Right renal pelvis (tissue), 4 donors: ENCODE measurements around the gene SCLY. TPM values are rescaled to one million over a fixed set of nuclear protein-coding genes. Genes with fewer than 3 reads are reported as not detected.
"Not testable (repeated sequence)": the region's sequence is repeated elsewhere in the genome, so short reads cannot be mapped to it uniquely, and the experiment has no call there.

Experiments used
- DNase-seq, 4 donors: peaks; one replicate each; pipeline ENCODE4 v3.0.0-alpha.2; 2013; ENCODE audit warnings: low read depth in 4 of 4, low spot score in 3 of 4, missing footprints in 1 of 4
- polyA plus RNA-seq, 4 donors: library from polyadenylated mRNA; unstranded; fragments of 120-200 nt; gene quantifications; one replicate each; pipeline ENCODE4 v1.2.1, GENCODE V29; 2013; ENCODE audit not compliant: insufficient read length in 4 of 4

The SCLY gene
- polyA plus RNA-seq, 4 donors = 25.3 to 30.3 (median 27.5) TPM

DNA sequence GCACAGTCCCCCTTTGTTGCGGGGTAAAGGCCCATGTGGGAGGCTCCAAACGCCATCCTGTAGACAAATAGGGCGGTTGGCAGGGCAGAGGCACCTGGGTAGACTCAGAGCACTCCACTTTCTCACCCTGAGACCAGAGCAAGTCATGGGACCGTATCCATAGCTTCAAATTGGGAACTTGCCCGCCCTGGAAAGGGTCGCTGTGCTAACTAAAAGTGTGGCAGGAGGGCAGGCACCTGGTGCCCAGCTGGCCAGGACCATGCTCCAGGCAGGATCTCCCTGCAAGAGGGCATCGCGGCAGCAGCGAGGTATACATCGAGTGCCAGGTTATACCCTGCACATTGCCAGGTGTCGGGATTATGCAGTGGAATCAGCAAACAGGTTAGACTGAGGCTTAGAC lies 20.8 kb upstream of the SCLY start:
- DNase-seq = no peak

DNA sequence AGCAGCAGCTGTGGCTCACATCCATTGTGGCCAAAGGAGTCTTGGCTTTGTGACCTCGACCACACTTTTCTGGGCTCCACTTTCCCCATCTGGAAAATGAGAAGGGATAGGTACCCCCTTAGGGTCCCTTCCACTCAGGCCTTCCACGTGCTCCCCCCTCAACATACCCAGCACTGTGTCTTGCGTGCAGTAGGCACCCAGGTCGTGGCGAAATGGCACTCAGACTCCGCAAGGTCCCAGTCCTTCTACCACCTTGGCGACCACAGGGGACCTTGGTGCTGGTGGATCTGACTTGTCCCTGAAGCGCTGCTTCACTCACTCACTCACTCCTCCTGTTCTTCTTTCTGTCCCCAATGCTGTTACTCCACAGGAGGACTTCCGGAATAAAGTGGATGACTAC lies 19.9 kb upstream of the SCLY start:
- no peak for DNase-seq

DNA sequence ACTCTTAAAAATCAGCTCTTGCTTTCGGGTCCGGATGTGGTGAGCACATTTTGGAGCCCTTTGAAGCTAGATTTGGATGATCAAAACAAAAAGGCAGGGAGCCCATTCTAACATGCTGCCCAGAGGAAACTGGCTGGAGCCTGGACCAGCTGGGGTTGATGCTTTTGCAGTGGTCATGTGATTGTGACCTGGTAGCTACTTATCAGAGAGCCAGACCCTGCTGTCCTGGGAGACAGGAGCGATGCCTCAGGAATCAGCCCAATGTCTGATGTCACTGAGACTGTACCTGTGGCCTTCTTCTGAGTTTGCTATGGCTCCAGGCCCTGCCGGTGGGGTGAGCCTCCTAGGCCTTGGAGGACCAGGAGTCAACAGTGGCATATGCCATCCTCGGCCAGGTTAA lies 18.7 kb upstream of the SCLY start:
- DNase-seq = no peak

DNA sequence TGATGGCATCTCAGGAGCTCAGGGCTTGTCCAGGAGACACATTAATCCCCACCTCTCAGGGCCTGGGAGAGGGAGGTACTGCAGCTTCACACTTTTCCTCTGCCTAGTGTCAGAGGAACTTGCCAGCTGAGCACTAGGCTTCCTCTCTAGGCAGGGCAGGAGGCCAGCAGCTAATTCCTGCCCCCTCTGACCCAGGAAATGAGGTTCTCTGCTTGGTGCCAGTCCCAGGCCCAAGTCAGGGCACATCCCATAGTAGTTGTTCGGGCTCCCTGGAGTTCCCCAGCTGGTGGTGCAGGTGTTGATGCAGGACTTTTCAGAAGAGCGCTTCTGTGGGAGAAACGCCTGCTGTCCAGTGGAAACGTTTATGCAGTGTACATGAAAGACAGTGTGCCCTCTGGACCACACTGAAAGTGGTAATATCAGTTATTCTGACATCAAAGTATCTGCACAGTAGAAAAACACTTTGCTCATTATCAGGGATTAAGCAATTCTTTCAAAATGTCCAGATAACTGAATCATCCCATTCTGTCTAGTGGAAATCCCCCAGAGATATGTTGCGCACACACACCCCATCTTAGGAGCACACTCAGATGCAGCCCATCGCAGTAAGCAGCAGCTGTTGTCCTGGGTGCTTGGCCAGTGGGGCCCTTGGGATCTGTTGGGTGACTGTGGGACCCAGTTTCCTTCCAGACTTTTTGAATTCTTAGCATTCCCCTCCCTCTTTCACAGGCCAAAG lies 17.8 kb upstream of the SCLY start:
- DNase-seq = no peak

DNA sequence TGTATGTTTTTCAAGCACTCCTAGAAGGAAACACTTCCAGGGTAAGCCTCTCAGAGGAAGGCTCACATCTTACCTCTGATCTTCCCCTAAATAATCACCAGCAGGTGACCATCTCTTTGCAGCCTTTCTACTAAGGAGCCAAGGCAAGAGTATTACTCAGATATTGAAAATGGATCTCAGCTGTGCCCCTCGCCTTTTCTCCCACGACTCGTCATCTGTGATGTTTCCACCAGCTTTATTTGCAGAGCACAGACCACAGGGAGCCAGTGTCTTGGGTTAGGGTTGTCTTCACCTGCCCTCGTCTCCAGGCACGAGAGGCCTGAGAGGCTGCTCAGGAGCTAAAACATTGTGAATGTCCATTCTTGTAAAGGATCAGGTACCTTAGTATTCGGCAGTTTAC lies 16.9 kb upstream of the SCLY start:
- no peak for DNase-seq

DNA sequence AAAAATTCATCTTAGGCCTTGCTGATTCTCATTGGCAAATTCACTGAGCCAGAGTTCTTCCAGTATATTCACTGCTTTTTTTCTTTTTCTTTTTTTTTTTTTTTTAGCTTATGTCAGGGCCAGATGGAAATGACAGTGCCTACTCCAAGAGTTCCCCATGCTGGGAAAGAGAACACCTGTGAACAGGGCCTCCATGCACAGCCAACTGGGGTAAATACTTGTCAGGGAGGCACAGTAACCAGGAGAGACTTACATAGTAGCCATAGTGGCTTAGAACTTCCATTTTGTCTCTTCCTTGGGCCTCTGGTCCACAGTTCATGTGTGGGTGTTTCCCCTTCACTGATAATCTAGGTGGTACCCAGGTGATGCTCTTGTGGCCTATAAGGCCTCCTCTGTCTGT lies 15.2 kb upstream of the SCLY start:
- no peak for DNase-seq

DNA sequence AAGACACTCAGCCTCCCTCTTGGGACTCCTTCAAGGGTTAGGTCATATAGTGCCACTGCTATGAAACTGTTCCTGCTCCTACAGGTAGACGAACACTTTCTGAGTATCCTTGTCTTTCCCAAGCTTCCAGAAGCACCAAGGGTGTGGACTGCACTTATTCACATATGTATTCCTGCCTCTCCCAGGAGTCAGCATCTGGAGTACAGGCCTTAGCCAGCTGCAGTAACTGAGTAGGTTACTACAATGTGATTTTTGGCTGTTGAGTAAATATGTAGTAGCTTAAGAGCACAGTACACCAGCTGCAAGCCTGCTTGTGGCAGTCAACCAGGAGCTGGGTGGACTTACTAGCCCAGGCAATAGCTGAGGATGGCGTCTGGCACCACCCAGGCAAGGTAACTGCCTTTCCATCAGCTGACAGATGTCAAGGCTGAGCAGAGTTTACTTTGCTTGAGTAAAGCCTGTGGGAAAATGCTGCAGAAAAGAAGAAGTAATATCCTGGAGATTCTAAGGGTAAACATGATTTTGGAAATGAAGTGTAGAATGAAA lies 14.0 kb upstream of the SCLY start:
- DNase-seq = no peak

DNA sequence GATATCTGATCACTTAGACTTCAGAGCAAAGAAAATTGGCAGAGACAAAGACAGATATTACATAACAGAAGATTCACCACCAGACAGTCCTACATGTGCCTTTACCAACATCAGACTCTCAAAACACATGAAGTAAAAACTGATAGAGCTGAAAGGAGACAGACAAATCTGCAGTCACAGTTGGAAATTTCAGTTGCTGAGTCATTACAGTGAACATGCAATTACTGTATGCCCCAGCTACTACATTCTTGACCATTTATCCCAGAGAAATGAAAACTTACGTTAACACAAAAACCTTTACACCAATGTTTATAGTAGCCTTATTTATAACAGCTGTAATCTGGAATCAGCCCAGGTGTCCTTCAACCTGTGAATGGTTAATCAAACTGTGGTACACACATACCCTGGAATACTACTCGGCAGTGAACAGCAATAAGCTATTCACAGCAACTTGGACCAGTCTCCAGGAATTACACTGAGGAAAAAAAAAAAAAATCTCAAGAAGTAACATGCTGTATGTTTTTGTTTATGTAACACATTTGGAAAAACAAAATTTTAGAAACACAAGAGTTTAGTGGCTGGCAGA lies 7.5 kb upstream of the SCLY start:
- DNase-seq = no peak

DNA sequence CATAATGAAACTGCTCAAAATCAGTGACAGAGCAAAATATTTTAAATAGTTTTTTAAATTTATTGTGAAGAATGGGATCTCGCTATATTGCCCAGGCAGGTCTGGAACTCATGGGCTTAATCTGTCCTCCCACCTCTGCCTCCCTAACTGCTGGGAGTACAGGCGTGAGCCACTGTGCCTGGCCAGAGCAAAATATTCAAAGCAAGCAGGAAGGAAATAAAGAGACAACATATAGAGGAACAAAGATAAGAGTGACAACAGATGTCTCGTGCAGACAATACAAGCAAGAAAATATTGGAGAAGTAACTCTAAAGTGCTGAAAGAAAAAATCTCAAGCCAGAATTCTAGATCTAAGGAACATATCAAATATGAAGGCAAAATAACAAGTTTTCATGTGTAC lies 5.0 kb upstream of the SCLY start:
- no peak for DNase-seq

DNA sequence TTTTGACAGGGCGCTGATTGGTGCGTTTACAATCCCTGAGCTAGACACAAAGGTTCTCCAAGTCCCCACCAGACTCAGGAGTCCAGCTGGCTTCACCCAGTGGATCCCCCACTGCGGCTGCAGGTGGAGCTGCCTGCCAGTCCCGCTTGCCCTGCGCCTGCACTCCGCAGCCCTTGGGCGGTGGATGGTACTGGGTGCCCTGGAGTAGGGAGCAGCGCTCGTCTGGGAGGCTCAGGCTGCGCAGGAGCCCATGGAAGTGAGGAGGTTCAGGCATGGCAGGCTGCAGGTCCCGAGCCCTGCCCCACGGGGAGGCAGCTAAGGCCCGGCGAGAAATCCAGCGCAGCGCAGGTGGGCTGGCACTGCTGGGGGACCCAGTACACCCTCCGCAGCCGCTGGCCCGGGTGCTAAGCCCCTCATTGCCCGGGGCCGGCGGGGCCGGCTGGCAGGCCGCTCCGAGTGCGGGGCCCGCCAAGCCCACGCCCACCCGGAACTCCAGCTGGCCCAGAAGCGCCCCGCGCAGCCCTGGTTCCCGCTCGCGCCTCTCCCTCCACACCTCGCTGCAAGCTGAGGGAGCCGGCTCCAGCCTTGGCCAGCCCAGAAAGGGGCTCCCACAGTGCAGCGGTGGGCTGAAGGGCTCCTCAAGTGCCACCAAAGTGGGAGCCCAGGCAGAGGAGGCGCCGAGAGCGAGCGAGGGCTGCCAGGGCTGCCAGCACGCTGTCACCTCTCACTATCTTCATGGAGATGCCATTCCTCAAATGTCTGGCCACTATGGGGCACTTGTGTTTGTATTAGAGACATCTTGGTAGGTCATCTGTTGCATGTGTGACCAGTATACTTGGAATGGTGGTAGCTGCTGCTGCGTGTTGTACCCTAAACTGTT lies 2.9 kb upstream of the SCLY start:
- not testable (repeated sequence) for DNase-seq

DNA sequence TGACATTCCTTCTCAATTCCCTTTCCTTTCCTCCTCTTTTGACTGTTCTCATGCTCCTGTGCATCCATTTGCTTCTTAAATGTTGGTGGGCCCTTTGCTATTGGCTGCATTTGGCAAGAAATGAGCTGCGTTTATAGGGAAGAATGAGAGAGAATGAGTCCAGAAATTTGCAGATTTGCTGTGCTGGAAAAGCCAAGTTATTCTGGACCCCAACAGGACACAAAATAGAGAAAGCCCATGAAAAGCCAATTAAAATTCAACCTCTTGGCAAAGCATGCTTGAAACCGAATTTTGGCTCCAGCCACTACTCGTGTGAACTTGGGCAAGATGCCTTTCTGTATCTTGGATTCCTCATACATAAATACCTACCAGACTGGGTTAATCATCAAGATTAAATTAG lies 1.3 kb upstream of the SCLY start:
- DNase-seq = no peak

DNA sequence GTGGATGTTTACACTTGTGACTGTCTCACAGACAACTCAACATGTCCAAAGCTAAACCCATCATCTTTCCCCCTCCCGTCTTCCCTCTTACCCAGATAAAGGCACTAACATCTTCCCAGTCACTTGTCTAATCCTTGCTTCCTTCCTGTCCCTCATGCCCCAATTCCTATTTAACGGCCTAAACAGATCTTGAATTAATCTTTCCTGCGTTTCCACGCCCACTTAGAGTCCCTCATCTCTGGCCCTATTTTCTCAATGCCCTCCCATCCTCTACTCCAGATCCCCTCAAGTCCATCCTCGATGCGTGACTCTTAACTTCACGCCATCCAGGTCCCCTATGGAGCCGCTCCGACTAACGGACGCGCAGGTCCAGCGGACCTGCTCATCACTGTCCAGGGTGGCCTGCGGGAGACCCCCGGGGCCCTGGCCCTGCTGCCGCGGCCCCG lies 682 bp upstream of the SCLY start:
- peak in 1 of 4 donors; percentile 25 for DNase-seq

DNA sequence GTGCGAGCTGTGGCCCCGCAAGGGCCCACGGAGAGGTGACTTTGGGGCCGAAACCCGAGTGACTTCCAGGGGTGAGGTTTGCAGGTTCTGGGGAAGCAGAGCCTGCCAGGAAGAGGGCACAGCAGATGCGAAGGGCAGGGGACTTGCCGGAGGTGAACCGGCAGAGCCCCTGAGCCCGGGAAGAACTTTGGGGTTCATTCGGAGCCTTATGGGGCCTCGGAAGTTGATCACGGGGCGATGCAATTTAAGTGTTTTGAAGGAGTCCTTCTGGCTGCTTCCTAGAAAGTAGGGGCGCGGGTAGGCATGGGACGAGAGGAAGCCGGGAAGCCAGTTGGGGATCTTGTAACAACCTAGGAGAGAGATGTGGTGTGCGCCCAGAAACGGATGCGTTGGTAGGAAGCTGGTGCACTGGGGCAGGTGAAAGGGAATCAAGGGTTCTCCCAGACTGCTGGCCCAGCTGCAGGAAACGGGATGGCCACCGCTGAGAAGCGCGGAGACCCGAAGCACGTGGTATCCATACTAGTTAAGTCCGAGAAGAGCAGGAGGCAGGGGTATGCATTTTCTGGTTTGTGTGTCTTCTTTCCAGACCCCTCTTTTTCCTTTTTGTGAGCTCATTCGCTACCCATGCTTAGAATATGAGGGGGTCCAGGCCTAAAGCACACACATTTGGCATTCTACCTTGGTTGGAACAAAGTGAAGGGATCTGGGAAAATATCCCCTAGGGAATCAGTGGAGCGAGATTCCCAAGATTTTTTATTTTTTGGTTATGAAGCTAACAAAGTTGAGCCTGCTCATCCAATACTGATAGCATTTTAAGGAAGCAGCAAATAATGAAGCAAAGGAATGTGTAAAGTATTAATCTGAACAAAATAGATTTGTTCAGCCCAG lies 758 bp downstream of the SCLY start:
- peak in 2 of 4 donors; percentile 9 to 15 for DNase-seq

DNA sequence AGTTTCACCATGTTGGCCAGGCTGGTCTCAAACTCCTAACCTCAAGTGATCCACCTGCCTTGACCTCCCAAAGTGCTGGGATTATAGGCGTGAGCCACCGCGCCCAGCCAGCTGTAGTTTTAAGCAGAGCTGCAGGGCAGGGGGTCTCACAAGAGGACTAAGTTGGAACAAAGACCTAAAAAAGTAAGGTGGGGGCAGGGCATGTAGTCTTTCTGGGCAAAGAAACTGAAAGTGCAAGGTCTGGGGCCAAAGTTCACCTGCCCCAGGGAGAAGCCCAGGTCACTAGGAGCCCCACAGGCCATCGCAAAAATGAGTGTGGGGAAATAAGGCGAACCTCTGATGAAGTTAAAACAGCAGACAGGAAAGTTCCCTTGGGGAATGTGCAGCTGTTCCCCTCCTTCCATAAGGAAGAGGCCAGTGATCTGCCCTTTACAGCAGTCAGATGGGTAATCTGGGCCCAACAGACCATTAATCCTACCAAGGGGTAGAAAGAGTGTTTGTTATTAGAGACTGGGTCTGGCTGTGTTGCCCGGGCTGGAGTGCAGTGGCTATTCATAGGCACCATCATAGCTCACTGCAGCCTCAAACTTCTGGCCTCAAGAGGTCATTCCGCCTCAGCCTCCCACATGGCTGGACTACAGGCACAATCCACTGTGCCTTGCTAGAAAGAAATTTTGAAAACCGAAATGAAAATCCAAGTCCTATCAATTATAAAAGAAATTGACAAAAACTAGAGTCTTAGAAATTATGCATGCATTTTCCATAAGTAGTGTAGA lies 2.8 kb downstream of the SCLY start:
- no peak for DNase-seq

DNA sequence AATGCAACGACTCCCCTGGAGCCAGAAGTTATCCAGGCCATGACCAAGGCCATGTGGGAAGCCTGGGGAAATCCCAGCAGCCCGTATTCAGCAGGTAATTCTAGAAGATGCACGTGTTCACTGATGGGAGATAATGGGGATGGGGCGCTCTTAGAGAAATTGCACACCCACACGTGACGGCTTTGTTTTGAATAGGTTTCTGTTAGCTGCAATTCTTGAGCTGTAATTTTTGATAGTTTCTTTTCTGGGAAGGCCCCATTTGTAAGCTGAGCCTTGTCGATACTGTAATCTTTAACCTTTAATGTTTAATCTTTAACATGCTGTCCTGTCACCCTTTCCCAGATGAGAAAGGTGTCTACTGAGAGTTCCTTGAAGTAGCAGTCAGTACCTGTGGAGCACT lies 3.6 kb downstream of the SCLY start:
- no peak for DNase-seq

DNA sequence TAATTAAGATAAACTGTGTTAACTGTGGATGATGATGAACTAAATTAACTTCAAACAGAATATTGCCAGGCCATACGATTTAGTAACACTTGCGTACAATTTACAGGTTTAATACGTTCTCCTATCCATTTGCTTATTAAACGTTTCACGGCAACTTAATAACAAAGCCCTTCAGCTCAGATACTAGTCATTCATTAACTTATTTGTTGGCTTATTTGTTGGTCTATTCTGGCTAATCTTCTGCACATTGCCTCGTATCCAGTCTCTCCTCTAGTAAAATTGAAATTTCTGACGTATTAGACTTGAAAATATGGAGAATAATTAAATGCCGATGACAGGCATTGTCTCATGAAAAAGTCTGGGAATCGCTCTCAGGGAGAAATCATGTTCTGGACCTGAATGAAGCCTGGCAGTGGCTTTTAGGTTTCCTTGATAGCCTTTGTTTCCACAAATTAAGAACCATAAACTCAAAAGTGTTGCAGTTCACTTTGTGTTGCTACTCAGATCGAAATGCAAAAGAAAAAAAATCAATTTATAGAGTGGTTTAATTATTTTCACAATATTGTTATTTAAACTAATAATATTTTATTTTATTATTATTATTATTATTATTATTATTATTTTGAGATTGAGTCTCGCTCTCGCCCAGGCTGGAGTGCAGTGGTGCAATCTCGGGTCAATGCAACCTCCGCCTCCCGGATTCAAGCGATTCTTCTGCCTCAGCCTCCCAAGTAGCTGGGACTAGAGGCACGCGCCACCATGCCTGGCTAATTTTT lies 4.5 kb downstream of the SCLY start:
- no peak for DNase-seq

DNA sequence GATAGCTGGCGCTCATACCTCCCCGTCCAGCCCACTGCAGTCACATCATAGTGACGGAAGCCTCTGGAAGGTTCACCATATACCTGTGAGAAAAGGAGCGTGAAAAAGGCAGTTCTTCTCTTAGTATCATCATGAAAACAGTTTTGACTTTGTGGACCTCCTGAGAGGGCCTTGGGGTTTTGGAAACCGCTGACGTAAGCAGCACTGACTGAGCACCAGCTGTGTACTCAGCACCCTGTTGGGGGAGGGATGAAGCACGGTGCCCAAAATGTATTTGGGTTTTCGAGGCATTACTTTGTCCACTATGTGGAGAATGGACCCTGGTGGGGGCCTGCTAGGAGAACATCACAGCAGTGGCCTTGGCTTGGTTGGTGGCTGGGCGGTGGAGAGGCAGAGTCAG lies 5.4 kb downstream of the SCLY start:
- DNase-seq = no peak

DNA sequence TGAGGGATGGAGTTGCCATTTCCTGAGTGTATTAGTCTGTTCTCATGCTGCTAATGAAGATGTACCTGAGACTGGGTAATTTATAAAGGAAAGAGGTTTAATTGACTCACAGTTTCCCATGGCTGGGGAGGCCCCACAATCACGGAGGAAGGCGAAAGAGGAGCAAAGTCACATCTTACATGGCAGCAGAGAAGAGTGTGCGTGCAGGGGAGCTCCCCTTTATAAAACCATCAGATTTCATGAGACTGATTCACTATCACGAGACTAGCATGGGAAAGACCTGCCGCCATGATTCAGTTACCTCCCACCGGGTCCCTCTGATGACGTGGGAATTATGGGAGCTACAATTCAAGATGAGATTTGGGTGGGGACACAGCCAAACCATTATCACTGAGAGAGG lies 5.9 kb downstream of the SCLY start:
- DNase-seq = not testable (repeated sequence)

DNA sequence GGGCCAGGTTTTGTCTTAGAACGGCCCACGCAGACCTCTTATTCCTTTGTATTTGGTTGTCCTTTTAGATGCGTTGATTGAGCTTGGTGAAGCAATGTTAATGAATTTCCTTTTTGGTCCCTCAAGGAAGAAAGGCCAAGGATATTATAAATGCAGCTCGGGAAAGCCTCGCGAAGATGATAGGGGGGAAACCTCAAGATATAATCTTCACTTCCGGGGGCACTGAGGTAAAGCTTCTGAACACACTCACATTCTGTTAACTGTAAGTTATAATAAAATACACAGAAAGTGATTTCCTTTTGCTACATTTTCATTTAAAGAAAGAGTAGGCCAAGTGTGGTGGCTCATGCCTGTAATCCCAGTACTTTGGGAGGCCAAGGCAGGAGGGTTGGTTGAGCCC lies 7.1 kb downstream of the SCLY start:
- DNase-seq = no peak
